ENCODE results near the gene SMIM28. TPM values are rescaled to one million over a fixed set of nuclear protein-coding genes. Genes with fewer than 3 reads are reported as not detected.

The SMIM28 gene
- total RNA-seq, 1 experiment from 2014 or later: not detected

DNA sequence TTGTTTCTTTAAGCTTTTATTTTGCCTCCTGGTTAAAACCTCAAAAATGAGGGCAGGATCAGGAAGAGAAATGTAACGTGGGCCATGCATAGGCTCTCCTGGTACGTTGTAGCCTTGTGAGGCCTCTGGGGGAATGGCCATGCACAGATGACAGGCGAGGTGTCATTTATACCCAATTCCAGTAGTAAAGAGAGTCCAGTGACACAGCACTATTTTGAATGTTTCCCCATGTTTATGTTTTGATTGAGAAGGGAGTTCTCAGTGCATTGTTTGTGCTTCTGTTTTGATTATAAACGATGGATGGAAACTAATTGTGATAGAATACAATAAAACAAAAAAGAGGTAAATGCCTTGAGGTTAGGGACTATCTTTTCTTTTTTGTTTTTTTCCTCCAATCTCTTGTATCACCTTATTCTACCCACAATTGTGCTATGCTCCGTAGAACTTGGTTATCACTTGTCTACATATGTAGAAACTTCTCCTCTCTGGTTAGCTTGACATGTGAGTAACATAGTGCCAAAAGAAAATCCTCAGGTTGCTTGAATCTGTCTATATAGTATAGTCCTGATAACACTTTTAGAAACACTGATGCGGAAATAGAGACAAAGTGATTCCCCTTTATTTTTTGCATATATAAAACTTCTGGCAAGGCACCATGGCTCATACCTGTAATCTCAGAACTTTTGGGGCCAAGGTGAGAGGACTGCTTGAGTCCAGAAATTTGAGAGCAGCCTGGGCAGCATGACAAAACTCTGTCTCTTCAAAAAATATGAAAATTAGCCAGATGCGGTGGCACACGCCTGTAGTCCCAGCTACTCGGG, 6.9 kb upstream of the SMIM28 start:
- TF ChIP-seq, protein P1, sequence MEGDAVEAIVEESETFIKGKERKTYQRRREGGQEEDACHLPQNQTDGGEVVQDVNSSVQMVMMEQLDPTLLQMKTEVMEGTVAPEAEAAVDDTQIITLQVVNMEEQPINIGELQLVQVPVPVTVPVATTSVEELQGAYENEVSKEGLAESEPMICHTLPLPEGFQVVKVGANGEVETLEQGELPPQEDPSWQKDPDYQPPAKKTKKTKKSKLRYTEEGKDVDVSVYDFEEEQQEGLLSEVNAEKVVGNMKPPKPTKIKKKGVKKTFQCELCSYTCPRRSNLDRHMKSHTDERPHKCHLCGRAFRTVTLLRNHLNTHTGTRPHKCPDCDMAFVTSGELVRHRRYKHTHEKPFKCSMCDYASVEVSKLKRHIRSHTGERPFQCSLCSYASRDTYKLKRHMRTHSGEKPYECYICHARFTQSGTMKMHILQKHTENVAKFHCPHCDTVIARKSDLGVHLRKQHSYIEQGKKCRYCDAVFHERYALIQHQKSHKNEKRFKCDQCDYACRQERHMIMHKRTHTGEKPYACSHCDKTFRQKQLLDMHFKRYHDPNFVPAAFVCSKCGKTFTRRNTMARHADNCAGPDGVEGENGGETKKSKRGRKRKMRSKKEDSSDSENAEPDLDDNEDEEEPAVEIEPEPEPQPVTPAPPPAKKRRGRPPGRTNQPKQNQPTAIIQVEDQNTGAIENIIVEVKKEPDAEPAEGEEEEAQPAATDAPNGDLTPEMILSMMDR (IDR thresholded peaks at IDR 0.05): no peak
- TF ChIP-seq, protein P2, sequence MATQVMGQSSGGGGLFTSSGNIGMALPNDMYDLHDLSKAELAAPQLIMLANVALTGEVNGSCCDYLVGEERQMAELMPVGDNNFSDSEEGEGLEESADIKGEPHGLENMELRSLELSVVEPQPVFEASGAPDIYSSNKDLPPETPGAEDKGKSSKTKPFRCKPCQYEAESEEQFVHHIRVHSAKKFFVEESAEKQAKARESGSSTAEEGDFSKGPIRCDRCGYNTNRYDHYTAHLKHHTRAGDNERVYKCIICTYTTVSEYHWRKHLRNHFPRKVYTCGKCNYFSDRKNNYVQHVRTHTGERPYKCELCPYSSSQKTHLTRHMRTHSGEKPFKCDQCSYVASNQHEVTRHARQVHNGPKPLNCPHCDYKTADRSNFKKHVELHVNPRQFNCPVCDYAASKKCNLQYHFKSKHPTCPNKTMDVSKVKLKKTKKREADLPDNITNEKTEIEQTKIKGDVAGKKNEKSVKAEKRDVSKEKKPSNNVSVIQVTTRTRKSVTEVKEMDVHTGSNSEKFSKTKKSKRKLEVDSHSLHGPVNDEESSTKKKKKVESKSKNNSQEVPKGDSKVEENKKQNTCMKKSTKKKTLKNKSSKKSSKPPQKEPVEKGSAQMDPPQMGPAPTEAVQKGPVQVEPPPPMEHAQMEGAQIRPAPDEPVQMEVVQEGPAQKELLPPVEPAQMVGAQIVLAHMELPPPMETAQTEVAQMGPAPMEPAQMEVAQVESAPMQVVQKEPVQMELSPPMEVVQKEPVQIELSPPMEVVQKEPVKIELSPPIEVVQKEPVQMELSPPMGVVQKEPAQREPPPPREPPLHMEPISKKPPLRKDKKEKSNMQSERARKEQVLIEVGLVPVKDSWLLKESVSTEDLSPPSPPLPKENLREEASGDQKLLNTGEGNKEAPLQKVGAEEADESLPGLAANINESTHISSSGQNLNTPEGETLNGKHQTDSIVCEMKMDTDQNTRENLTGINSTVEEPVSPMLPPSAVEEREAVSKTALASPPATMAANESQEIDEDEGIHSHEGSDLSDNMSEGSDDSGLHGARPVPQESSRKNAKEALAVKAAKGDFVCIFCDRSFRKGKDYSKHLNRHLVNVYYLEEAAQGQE (IDR thresholded peaks at IDR 0.05; ENCODE audit: insufficient read depth in 1 of 2, low read depth in 2 of 2, low read length in 1 of 2): no peak
- TF ChIP-seq POLR2AphosphoS5 (IDR thresholded peaks at IDR 0.05; ENCODE audit: low read depth, low read length): no peak
- no peak for TF ChIP-seq TCF7L2 (IDR thresholded peaks at IDR 0.05; ENCODE audit: low read depth, low read length)
- TF ChIP-seq SIN3A (IDR thresholded peaks at IDR 0.05; ENCODE audit: borderline replicate concordance, insufficient read depth, low read depth, low read length): no peak
- H3K4me3 ChIP-seq (ENCODE audit: low read depth in 2 of 2, low read length in 2 of 2): no peak overlapping the region
- in situ Hi-C loops (cut with HindIII; ENCODE audit: low pct_unique_long_range_greater_than_20kb, low sequenced_read_pairs) (no loop called here), intact Hi-C loops (cut with micrococcal nuclease; ENCODE audit: unreplicated experiment) (no loop called here)
- H3K9me3 ChIP-seq (ENCODE audit: control insufficient read depth, insufficient read depth, low read depth, low read length): no peaks in the 10 kb centered on the region
- no peaks in the 10 kb centered on the region for H3K4me1 ChIP-seq (ENCODE audit: control insufficient read depth, insufficient read depth, low read length)
- POLR2A ChIA-PET: interaction anchor here (0.6 kb wide), 1 partner anchor 506 kb away, joined by 3 read pairs; no protein-coding TSS in a partner anchor
- CTCF ChIA-PET: no interaction called here
- no TSS peak for BruUV-seq (replicated peaks)
- DNase-seq (ENCODE audit: low read depth, low spot score) (no peak), ATAC-seq (no peak)
- H3K36me3 ChIP-seq (ENCODE audit: control insufficient read depth, insufficient read depth, low read length): no peaks in the 10 kb centered on the region
- H3K27ac ChIP-seq (ENCODE audit: low read length): no peak overlapping the region
- H3K27me3 ChIP-seq (ENCODE audit: control insufficient read depth, insufficient read depth, low read length): no peaks in the 10 kb centered on the region; the same call in 1 of the 2 replicates

DNA sequence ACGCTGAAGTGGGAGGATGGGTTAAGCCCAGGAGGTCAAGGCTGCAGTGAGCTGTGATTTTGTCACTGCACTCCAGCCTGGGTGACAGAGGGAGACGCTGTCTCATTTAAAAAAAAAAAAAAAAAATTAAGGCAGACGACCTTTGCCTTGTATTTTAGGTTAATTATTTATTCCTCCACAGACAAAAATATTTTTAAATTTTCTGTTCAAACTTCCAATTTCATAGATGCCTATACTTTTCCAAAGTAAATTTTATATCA, 6.3 kb upstream of the SMIM28 start:
- ChIA-PET POLR2A (no interaction called here), CTCF (no interaction called here)
- no peak overlapping the region for H3K27ac ChIP-seq (ENCODE audit: low read length)
- no peak for DNase-seq (ENCODE audit: low read depth, low spot score)
- TF ChIP-seq SIN3A (IDR thresholded peaks at IDR 0.05; ENCODE audit: borderline replicate concordance, insufficient read depth, low read depth, low read length) (no peak), POLR2AphosphoS5 (IDR thresholded peaks at IDR 0.05; ENCODE audit: low read depth, low read length) (no peak), TCF7L2 (IDR thresholded peaks at IDR 0.05; ENCODE audit: low read depth, low read length) (no peak)
- TF ChIP-seq, protein P2 (IDR thresholded peaks at IDR 0.05; ENCODE audit: insufficient read depth in 1 of 2, low read depth in 2 of 2, low read length in 1 of 2): no peak
- TF ChIP-seq, protein P1 (IDR thresholded peaks at IDR 0.05): no peak
- H3K4me3 ChIP-seq (ENCODE audit: low read depth in 2 of 2, low read length in 2 of 2): no peak overlapping the region
- H3K27me3 ChIP-seq (ENCODE audit: control insufficient read depth, insufficient read depth, low read length): no peaks in the 10 kb centered on the region; the same call in 1 of the 2 replicates
- BruUV-seq (replicated peaks): no TSS peak
- H3K36me3 ChIP-seq (ENCODE audit: control insufficient read depth, insufficient read depth, low read length): no peaks in the 10 kb centered on the region
- intact Hi-C loops (cut with micrococcal nuclease; ENCODE audit: unreplicated experiment) (no loop called here), in situ Hi-C loops (cut with HindIII; ENCODE audit: low pct_unique_long_range_greater_than_20kb, low sequenced_read_pairs) (no loop called here)
- H3K9me3 ChIP-seq (ENCODE audit: control insufficient read depth, insufficient read depth, low read depth, low read length): no peaks in the 10 kb centered on the region
- ATAC-seq: no peak
- no peaks in the 10 kb centered on the region for H3K4me1 ChIP-seq (ENCODE audit: control insufficient read depth, insufficient read depth, low read length)

All from Panc1 (cell line).